Measurements from ENCODE around the gene ZNF613. TPM values are rescaled to one million over a fixed set of nuclear protein-coding genes. Genes with fewer than 3 reads are reported as not detected.
A peak's percentile ranks its signal among the peaks of the same experiment; 100 is the strongest.

ZNF613 gene
- total RNA-seq, 1 donor from 2014 or later, result 7.8 TPM

DNA sequence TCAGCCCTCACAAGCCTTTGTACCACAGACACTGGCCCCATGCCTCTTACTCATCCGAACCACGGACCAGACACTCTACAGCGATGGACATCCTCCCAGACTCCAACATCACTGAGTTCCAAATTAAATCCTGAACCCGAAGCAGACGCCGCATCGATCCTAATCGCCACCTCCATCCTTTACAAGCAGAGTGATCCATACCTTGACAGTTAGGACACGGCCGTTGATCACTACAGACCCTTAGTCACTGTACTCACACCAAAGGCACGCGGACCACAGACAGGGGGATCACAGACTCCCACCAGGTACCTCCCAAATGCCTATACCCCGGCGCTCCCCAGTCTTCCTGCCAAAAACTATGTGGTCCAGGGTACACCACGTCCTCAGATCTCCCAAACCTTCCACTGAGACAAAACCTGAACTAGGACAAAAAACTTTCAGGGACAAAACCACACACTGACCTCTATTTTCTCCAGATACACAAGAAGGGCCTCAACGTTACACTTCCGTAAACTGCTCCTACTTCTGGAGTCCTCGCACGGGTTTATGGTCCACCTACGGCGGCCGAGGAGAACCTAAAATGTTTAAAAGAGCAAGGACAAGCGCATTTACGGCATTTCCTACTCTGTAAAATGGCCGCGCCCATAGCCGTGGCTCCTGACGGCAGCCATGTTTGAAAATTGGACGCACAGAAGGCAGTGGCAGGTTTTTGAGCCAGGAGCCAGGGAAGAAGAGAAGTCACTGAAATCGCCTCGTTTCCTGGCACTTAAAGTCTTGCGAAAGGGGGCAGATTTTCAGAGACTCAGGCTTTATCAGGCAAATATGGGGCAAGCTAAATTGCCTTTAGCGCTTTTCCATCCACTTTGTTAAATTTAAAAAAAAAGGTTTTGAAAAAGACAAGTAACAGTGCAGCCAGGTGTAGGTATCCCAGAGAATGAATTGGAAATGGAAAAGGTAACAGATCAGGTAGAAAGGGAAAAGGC, 59.3 kb downstream of the ZNF613 start, which contains the start of gene ZNF350:
Gene ZNF350 (minus strand): TSS at position 532 of the 983 bp plus-strand sequence. CDS start 12,480 bp downstream, outside the sequence.
- Mint-ChIP-seq H3K27me3 (no peaks in the 10 kb centered on the region), H3K4me3 (peak within 1 kb of the TSS; percentile 97), H3K9me3 (peaks cover 36% of the 10 kb centered on the region), H3K36me3 (ENCODE audit: low read depth) (peaks cover 60% of the 10 kb centered on the region), H3K27ac (peak within 1 kb of the TSS; percentile 93), H3K4me1 (peaks cover 20% of the 10 kb centered on the region)
- DNase-seq (peak; percentile 72), ATAC-seq (ENCODE audit: low read depth) (peak; percentile 98)
- POLR2A ChIA-PET, result interaction anchor here (1.0 kb wide), 1 partner anchor 62 kb away, joined by 3 read pairs; the partner anchor contains the start of gene ZNF432
- CTCF ChIA-PET, result no interaction called here
- TF ChIP-seq, protein P1, sequence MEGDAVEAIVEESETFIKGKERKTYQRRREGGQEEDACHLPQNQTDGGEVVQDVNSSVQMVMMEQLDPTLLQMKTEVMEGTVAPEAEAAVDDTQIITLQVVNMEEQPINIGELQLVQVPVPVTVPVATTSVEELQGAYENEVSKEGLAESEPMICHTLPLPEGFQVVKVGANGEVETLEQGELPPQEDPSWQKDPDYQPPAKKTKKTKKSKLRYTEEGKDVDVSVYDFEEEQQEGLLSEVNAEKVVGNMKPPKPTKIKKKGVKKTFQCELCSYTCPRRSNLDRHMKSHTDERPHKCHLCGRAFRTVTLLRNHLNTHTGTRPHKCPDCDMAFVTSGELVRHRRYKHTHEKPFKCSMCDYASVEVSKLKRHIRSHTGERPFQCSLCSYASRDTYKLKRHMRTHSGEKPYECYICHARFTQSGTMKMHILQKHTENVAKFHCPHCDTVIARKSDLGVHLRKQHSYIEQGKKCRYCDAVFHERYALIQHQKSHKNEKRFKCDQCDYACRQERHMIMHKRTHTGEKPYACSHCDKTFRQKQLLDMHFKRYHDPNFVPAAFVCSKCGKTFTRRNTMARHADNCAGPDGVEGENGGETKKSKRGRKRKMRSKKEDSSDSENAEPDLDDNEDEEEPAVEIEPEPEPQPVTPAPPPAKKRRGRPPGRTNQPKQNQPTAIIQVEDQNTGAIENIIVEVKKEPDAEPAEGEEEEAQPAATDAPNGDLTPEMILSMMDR (IDR thresholded peaks at IDR 0.05), result no peak
- intact Hi-C loops (cut with micrococcal nuclease), result loop anchor here (1.0 to 10.0 kb wide), 8 partner anchors 22 to 1534 kb away; partner anchors contain the start of genes ZNF528, ZNF577, ZNF613 and ZNF614

DNA sequence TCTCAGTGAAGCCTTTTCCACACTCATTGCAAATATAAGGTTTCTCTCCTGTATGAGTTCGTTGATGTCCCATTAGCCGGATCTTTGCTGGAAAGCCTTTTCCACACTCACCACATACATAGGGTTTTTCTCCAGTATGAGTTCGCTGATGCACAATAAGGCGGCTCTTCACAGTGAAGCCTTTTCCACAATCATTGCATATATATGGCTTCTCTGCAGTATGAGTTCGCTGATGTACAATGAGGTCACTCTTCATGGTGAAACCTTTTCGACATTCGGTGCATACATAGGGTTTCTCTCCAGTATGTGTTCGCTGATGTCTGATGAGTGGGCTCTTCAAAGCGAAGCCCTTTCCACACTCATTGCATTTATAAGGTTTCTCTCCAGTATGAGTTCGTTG, 66.2 kb downstream of the ZNF613 start:
- Mint-ChIP-seq H3K9me3 (peaks cover 54% of the 10 kb centered on the region), H3K27me3 (no peaks in the 10 kb centered on the region), H3K4me1 (no peaks in the 10 kb centered on the region), H3K27ac (no peak overlapping the region), H3K36me3 (ENCODE audit: low read depth) (peaks cover 73% of the 10 kb centered on the region), H3K4me3 (no peak overlapping the region)
- ATAC-seq (ENCODE audit: low read depth), result no peak
- CTCF ChIA-PET, result no interaction called here
- no peak for DNase-seq
- POLR2A ChIA-PET, result no interaction called here
- TF ChIP-seq, protein P1 (IDR thresholded peaks at IDR 0.05), result no peak
- intact Hi-C loops (cut with micrococcal nuclease), result no loop called here

GRCh38 chr19:51994048-51994644, 66.9 kb downstream of the ZNF613 start:
- POLR2A ChIA-PET, result no interaction called here
- H3K36me3 Mint-ChIP-seq (ENCODE audit: low read depth), result peaks cover 76% of the 10 kb centered on the region

More at GRCh38 chr19:51994048-51994644, 66.9 kb downstream of the ZNF613 start:
- Mint-ChIP-seq H3K4me1 (no peaks in the 10 kb centered on the region), H3K4me3 (no peak overlapping the region), H3K9me3 (peaks cover 48% of the 10 kb centered on the region), H3K27me3 (no peaks in the 10 kb centered on the region), H3K27ac (no peak overlapping the region)
- ATAC-seq (ENCODE audit: low read depth) (no peak), DNase-seq (no peak)
- TF ChIP-seq, protein P1 (IDR thresholded peaks at IDR 0.05), result no peak
- CTCF ChIA-PET, result no interaction called here
- intact Hi-C loops (cut with micrococcal nuclease), result no loop called here

Other genes with a start within 250 kb of the ZNF613 start
- gene SPACA6, start 234.1 kb upstream of the ZNF613 start, total RNA-seq, result 3.2 and 3.3 TPM in 2 replicates
- gene HAS1, start 203.5 kb upstream of the ZNF613 start, total RNA-seq, result not detected in 2 replicates
- gene FPR1, start 175.6 kb upstream of the ZNF613 start, total RNA-seq, result 0.49 TPM in 1 of 2 replicates, not detected in the other
- 0.12 TPM in 1 of 2 replicates, not detected in the other for gene FPR2, start 166.3 kb upstream of the ZNF613 start, total RNA-seq
- 0.20 and 0.27 TPM in 2 replicates for gene FPR3, start 132.3 kb upstream of the ZNF613 start, total RNA-seq
- gene ZNF577, start 39.5 kb upstream of the ZNF613 start, total RNA-seq, result 13.2 and 13.9 TPM in 2 replicates
- 21.9 and 27.4 TPM in 2 replicates for gene ZNF649, start 22.5 kb upstream of the ZNF613 start, total RNA-seq
- 32.2 and 35.2 TPM in 2 replicates for gene ZNF350, start 59.4 kb downstream of the ZNF613 start, total RNA-seq
- 9.1 and 13.5 TPM in 2 replicates for gene ZNF615, start 80.7 kb downstream of the ZNF613 start, total RNA-seq
- 14.0 and 14.3 TPM in 2 replicates for gene ZNF614, start 100.9 kb downstream of the ZNF613 start, total RNA-seq
- gene ZNF432, start 121.4 kb downstream of the ZNF613 start, total RNA-seq, result 18.1 and 18.4 TPM in 2 replicates
- gene ZNF841, start 168.3 kb downstream of the ZNF613 start, total RNA-seq, result 34.7 and 42.7 TPM in 2 replicates
- gene ZNF616, start 212.5 kb downstream of the ZNF613 start, total RNA-seq, result 7.3 and 7.4 TPM in 2 replicates
- gene ZNF836, start 244.1 kb downstream of the ZNF613 start, total RNA-seq, result 27.4 and 28.0 TPM in 2 replicates

Measured in activated B cell treated with CpG ODN at 0.5 μM for 24 hours (primary cell).